Suprapubic skin (tissue), 4 donors: ENCODE measurements around the gene VSIG1. TPM values are rescaled to one million over a fixed set of nuclear protein-coding genes. Genes with fewer than 3 reads are reported as not detected.

Source experiments
- DNase-seq, 2 donors: peaks; one replicate each; pipeline ENCODE4 v3.0.0-alpha.2; 2019; ENCODE audit warnings: low spot score in 2 of 2
- H3K27ac ChIP-seq: fragments of 200-600 bp; sonication (generic); one replicate; pipeline ENCODE4 v1.5.1; 2019
- H3K27me3 ChIP-seq: fragments of 200-600 bp; sonication (generic); one replicate; pipeline ENCODE4 v1.5.1; 2019
- H3K36me3 ChIP-seq: fragments of 200-600 bp; sonication (generic); one replicate; pipeline ENCODE4 v1.5.1; 2019
- H3K4me1 ChIP-seq: fragments of 200-600 bp; sonication (generic); one replicate; pipeline ENCODE4 v1.5.1; 2019
- H3K4me3 ChIP-seq: fragments of 200-600 bp; sonication (generic); one replicate; pipeline ENCODE4 v1.5.1; 2019; ENCODE audit warnings: mild to moderate bottlenecking
- H3K9me3 ChIP-seq: fragments of 200-600 bp; sonication (generic); one replicate; pipeline ENCODE4 v1.5.1; 2019
- CTCF ChIP-seq, 2 donors: fragments of 200-600 bp in 1 of 2; fragments of 450-650 bp in 1 of 2; sonication (generic) in 1 of 2; IDR thresholded peaks; one replicate each; pipeline ENCODE4 v1.5.1; 2016 to 2019; ENCODE audit warnings: antibody characterized with exemption in 2 of 2, mild to moderate bottlenecking in 1 of 2, moderate library complexity in 1 of 2
- EP300 ChIP-seq: sonication (generic); formaldehyde crosslinking; IDR thresholded peaks from one replicate; pipeline ENCODE4 v1.6.1; 2017; ENCODE audit warnings: antibody characterized with exemption
- POLR2A ChIP-seq, 2 donors: fragments of 450-650 bp; IDR thresholded peaks; one replicate each; pipeline ENCODE4 v1.6.1; 2017; ENCODE audit warnings: antibody characterized with exemption in 2 of 2, mild to moderate bottlenecking in 2 of 2, moderate library complexity in 2 of 2
- POLR2AphosphoS5 ChIP-seq, 3 donors: sonication (generic); formaldehyde crosslinking; IDR thresholded peaks; one replicate each; pipeline ENCODE4 v1.6.1; 2017; ENCODE audit warnings: antibody characterized with exemption in 3 of 3
- WGBS: methylation state at CpG from one replicate; pipeline ENCODE4 v1.1.5; 2018; 5-methylcytosine and 5-hydroxymethylcytosine counted together
- total RNA-seq, 4 donors: library from RNA; depleted of rRNA; stranded (reverse); fragments of >200 nt; gene quantifications; one replicate each; pipeline ENCODE4 v1.1.0, GENCODE V29; 2016

Gene VSIG1
- total RNA-seq = under 1 TPM in 2 of 4 donors, not detected in 2; 0.34 to 0.55 TPM

GRCh38 chrX:108044554-108045256 lies at the start of gene VSIG1:
VSIG1 (plus strand) TSS chrX:108045065; CDS start chrX:108045131, 66 bp downstream.
- WGBS = 74% methylated on average over 10 of the region's 10 CpGs
- no peaks in the 10 kb centered on the region for H3K4me1 ChIP-seq
- H3K4me3 ChIP-seq = no peak within 1 kb of the TSS
- no peaks in the 10 kb centered on the region for H3K27me3 ChIP-seq
- H3K36me3 ChIP-seq = no peaks in the 10 kb centered on the region
- H3K9me3 ChIP-seq = no peaks in the 10 kb centered on the region
- TF ChIP-seq EP300 = no peak
- no peak for TF ChIP-seq CTCF (IDR thresholded peaks at IDR 0.05)
- TF ChIP-seq POLR2AphosphoS5 (IDR thresholded peaks at IDR 0.05) = no peak
- no peak for TF ChIP-seq POLR2A (IDR thresholded peaks at IDR 0.05)
- DNase-seq = no peak
- H3K27ac ChIP-seq = no peak within 1 kb of the TSS

DNA sequence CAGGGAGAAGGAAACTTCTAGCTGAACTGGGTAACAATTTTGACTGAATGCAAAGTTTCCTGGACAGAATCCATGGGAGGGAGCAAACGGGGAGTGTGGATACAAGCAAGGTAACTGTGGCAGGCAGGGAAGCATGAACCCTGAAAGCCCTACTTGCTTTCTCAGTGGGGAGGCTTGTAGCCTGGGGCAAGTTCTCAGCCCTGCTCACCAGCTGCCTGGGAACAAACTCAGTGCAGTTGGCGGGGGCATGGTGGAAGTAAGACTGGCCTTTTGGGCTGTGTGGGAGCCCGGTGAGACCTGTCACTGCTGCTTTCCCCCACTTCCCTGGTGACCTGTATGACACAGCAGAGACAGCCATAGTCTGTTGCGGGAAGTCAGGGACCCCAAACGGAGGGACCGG lies 48.7 kb upstream of the VSIG1 start:
- TF ChIP-seq EP300 (no peak), POLR2A (IDR thresholded peaks at IDR 0.05) (no peak), POLR2AphosphoS5 (IDR thresholded peaks at IDR 0.05) (no peak), CTCF (IDR thresholded peaks at IDR 0.05) (no peak)
- H3K27ac ChIP-seq = no peak overlapping the region
- no peaks in the 10 kb centered on the region for H3K4me1 ChIP-seq
- H3K36me3 ChIP-seq = no peaks in the 10 kb centered on the region
- H3K9me3 ChIP-seq = no peaks in the 10 kb centered on the region
- 78% methylated on average over 6 of the region's 6 CpGs for WGBS
- no peak for DNase-seq
- H3K4me3 ChIP-seq = no peak overlapping the region
- H3K27me3 ChIP-seq = no peaks in the 10 kb centered on the region

GRCh38 chrX:108000751-108001150 lies 44.1 kb upstream of the VSIG1 start:
- H3K27me3 ChIP-seq = no peaks in the 10 kb centered on the region
- peak overlapping the region; percentile 82 for H3K27ac ChIP-seq
- H3K36me3 ChIP-seq = no peaks in the 10 kb centered on the region
- DNase-seq = no peak
- H3K9me3 ChIP-seq = no peaks in the 10 kb centered on the region
- WGBS = 60% methylated on average over 1 of the region's 2 CpGs
- H3K4me1 ChIP-seq = no peaks in the 10 kb centered on the region
- TF ChIP-seq EP300 (no peak), POLR2A (IDR thresholded peaks at IDR 0.05) (no peak), CTCF (IDR thresholded peaks at IDR 0.05) (no peak), POLR2AphosphoS5 (IDR thresholded peaks at IDR 0.05) (no peak)
- no peak overlapping the region for H3K4me3 ChIP-seq

- TF ChIP-seq POLR2A (IDR thresholded peaks at IDR 0.05) (no peak), CTCF (IDR thresholded peaks at IDR 0.05) (peak in 1 of 2 donors; percentile 34)
- H3K4me3 ChIP-seq = no peak overlapping the region
- peak overlapping the region; percentile 82 for H3K27ac ChIP-seq
- H3K4me1 ChIP-seq = no peaks in the 10 kb centered on the region
- no peak for DNase-seq
- no peaks in the 10 kb centered on the region for H3K27me3 ChIP-seq
- no peaks in the 10 kb centered on the region for H3K36me3 ChIP-seq
- H3K9me3 ChIP-seq = no peaks in the 10 kb centered on the region
- 18% methylated on average over 9 of the region's 11 CpGs for WGBS
Observed at GRCh38 chrX:108001218-108001814, 43.5 kb upstream of the VSIG1 start.

DNA sequence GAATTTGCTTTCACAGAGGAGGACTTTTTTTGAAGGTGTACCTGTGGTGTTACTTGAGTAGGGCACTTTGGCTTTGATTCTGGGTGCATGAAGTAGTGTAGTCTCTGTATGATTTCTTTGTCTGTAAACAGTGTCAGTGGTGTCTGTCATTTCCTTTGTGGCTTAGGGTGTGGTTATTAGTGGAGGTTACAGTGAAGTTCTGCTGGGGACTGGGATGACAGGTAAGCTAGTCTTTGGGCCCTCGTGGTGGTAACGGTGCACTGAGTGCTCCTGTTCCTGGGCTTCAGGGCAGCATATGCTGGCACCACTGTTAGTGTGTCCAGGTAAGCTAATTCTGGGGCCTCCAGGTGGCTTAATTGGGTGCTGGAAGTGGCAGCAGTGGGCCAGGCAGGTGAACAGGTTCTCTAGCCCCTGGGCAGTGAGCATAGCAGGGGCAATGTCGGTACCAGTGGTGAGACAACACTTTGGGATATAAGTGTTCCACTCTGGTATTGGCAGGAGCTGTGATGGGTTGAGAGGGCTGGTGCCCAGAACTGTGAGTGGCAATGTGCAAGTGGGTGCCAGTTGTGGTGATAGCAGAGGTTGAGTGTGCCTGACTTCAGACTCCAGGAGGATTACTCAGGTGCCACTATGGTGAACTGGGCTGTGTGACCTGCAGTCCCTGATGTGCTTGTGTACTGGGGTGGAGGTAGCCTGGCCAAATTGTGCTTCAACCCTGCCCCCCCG lies 26.0 kb upstream of the VSIG1 start:
- H3K36me3 ChIP-seq = no peaks in the 10 kb centered on the region
- no peak overlapping the region for H3K4me3 ChIP-seq
- TF ChIP-seq CTCF (IDR thresholded peaks at IDR 0.05) (no peak), POLR2A (IDR thresholded peaks at IDR 0.05) (no peak), EP300 (no peak)
- H3K9me3 ChIP-seq = no peaks in the 10 kb centered on the region
- no peaks in the 10 kb centered on the region for H3K27me3 ChIP-seq
- DNase-seq = no peak
- H3K27ac ChIP-seq = no peak overlapping the region
- H3K4me1 ChIP-seq = no peaks in the 10 kb centered on the region
- 74% methylated on average over 4 of the region's 4 CpGs for WGBS
